Measurements from ENCODE around the gene RASSF8. TPM values are rescaled to one million over a fixed set of nuclear protein-coding genes. Genes with fewer than 3 reads are reported as not detected.

RASSF8 gene
- total and polyA plus RNA-seq, 2 donors (not counting 3 experiments of a cell fraction or from before 2014, with no cell fraction given): 11.1 to 59.3 TPM

GRCh38 chr12:26062566-26062965 is 104.1 kb downstream of the RASSF8 start:
- Histone ChIP-seq H3K9me1 (replicated peaks; ENCODE audit: control insufficient read depth, extremely low read depth, insufficient read depth, low read length) (no peaks in the 10 kb centered on the region), H2AFZ (ENCODE audit: low read depth, low read length) (no peak overlapping the region), H3K9me3 (replicated peaks; ENCODE audit: control insufficient read depth, insufficient read depth, low read length) (no peaks in the 10 kb centered on the region), H3K27me3 (ENCODE audit: control insufficient read depth in 2 of 2, insufficient read depth in 2 of 2, low read length in 2 of 2) (no peaks in the 10 kb centered on the region), H3K4me1 (ENCODE audit: control insufficient read depth, extremely low read depth, insufficient read depth, low read length) (no peaks in the 10 kb centered on the region), H3K4me3 (replicated peaks in 1 of 3; ENCODE audit: insufficient read depth in 1 of 3, low read depth in 1 of 3, low read length in 3 of 3) (no peak overlapping the region), H3K36me3 (ENCODE audit: control insufficient read depth in 2 of 2, extremely low read depth in 1 of 2, insufficient read depth in 2 of 2, low read length in 2 of 2) (peaks cover 0 to 4% of the 10 kb centered on the region in 2 experiments), H3K9ac (replicated peaks; ENCODE audit: extremely low read depth, insufficient read depth, low read length) (no peak overlapping the region), H3K79me2 (ENCODE audit: control insufficient read depth, insufficient read depth, low read length) (peaks cover 4% of the 10 kb centered on the region), H3K27ac (ENCODE audit: insufficient read depth, low read depth, low read length) (no peak overlapping the region), H3K4me2 (ENCODE audit: insufficient read depth, low read length) (no peak overlapping the region), H4K20me1 (replicated peaks; ENCODE audit: control insufficient read depth, extremely low read depth, insufficient read depth, low read length) (no peaks in the 10 kb centered on the region)
- dilution Hi-C loops (cut with MboI; ENCODE audit: extremely low pct_ligation_motif_present, low sequenced_read_pairs) (no loop called here), intact Hi-C loops (cut with micrococcal nuclease) (no loop called here)
- BruUV-seq (replicated peaks): no TSS peak
- no peak for TF ChIP-seq EZH2 (IDR thresholded peaks at IDR 0.05; ENCODE audit: borderline replicate concordance, low read depth, low read length, severe bottlenecking)
- no peak for TF ChIP-seq JUN (IDR thresholded peaks at IDR 0.05; ENCODE audit: borderline replicate concordance, insufficient read depth, insufficient read length, low read depth)
- TF ChIP-seq GATA2 (IDR thresholded peaks at IDR 0.05; ENCODE audit: insufficient read depth, insufficient read length, low read depth, low read length): no peak
- TF ChIP-seq, protein P1, sequence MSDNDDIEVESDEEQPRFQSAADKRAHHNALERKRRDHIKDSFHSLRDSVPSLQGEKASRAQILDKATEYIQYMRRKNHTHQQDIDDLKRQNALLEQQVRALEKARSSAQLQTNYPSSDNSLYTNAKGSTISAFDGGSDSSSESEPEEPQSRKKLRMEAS (IDR thresholded peaks at IDR 0.05; ENCODE audit: insufficient read depth, insufficient read length): no peak
- TF ChIP-seq CTCF (IDR thresholded peaks at IDR 0.05; ENCODE audit: extremely low read depth in 1 of 2, insufficient read depth in 1 of 2, low read depth in 1 of 2, low read length in 2 of 2): no peak
- TF ChIP-seq POLR2A (IDR thresholded peaks at IDR 0.05; ENCODE audit: low read depth, low read length): no peak
- no peak for TF ChIP-seq FOS (IDR thresholded peaks at IDR 0.05; ENCODE audit: borderline replicate concordance, insufficient read depth, low read length)
- TF ChIP-seq MYC (IDR thresholded peaks at IDR 0.05; ENCODE audit: low read depth, low read length): no peak
- no peak for TF ChIP-seq POLR2AphosphoS5 (IDR thresholded peaks at IDR 0.05; ENCODE audit: insufficient read depth, low read depth, low read length)
- FAIRE-seq: no peak
- ChIA-PET CTCF (interaction anchor here (1.3 kb wide), 1 partner anchor 28 kb away, joined by 3 read pairs; no protein-coding TSS in a partner anchor), POLR2A (no interaction called here)
- no peak for DNase-seq (ENCODE audit: low read depth, low spot score)

All from endothelial cell of umbilical vein (primary cell).